Keratinocyte (primary cell): ENCODE results near the gene SCAP. TPM values are rescaled to one million over a fixed set of nuclear protein-coding genes. Genes with fewer than 3 reads are reported as not detected.

Experiments used
- DNase-seq: peaks from one replicate; pipeline ENCODE4 v3.0.0-alpha.2; 2011; ENCODE audit warnings: low read depth, missing footprints, low spot score
- FAIRE-seq: peaks from 2 replicates; lab custom pipeline; 2011; peaks lifted over from hg19 to GRCh38; lab: Jason Lieb, UNC
- H2AFZ ChIP-seq: 2 replicates; pipeline ENCODE4 v1.6.0; 2012; ENCODE audit warnings: low read length, control low read depth, inconsistent platforms; ENCODE audit not compliant: control insufficient read depth
- H3K27ac ChIP-seq: 2 replicates; pipeline ENCODE4 v1.5.1; 2011; ENCODE audit warnings: low read length; ENCODE audit not compliant: control insufficient read depth, insufficient read depth
- H3K27me3 ChIP-seq: 3 replicates; pipeline ENCODE4 v1.6.0; 2011; ENCODE audit warnings: low read length; ENCODE audit not compliant: control insufficient read depth, insufficient read depth; ENCODE audit errors: extremely low read depth
- H3K36me3 ChIP-seq, 2 experiments: 2 replicates in 1 of 2; 3 replicates in 1 of 2; pipeline ENCODE4 v1.5.1; 2011; ENCODE audit warnings: low read length in 2 of 2, mild to moderate bottlenecking in 1 of 2; ENCODE audit not compliant: control insufficient read depth in 2 of 2, insufficient read depth in 2 of 2; ENCODE audit errors: extremely low read depth in 1 of 2
- H3K4me1 ChIP-seq: 3 replicates; pipeline ENCODE4 v1.5.1; 2011; ENCODE audit warnings: low read length; ENCODE audit not compliant: control insufficient read depth, insufficient read depth; ENCODE audit errors: extremely low read depth
- H3K4me2 ChIP-seq: 3 replicates; pipeline ENCODE4 v1.6.0; 2011; ENCODE audit warnings: low read depth, low read length; ENCODE audit not compliant: control insufficient read depth, insufficient read depth; ENCODE audit errors: extremely low read depth
- H3K4me3 ChIP-seq, 3 experiments: fragments of 200-600 bp in 1 of 3; sonication (generic) in 1 of 3; 2 replicates in 2 of 3; 3 replicates in 1 of 3; pipeline ENCODE4 v1.5.1; 2011 to 2016; ENCODE audit warnings: low read length in 3 of 3, mild to moderate bottlenecking in 3 of 3, control low read depth in 2 of 3, inconsistent platforms in 1 of 3, low read depth in 1 of 3, mixed read lengths in 1 of 3, mixed run types in 1 of 3, moderate library complexity in 1 of 3; ENCODE audit not compliant: control insufficient read depth in 2 of 3, insufficient read depth in 2 of 3; ENCODE audit errors: extremely low read depth in 1 of 3
- H3K79me2 ChIP-seq: 2 replicates; pipeline ENCODE4 v1.6.0; 2012; ENCODE audit warnings: low read length; ENCODE audit not compliant: control insufficient read depth, insufficient read depth
- H3K9ac ChIP-seq: 3 replicates; pipeline ENCODE4 v1.6.0; 2011; ENCODE audit warnings: low read length; ENCODE audit not compliant: control insufficient read depth, insufficient read depth; ENCODE audit errors: extremely low read depth
- H3K9me1 ChIP-seq: 3 replicates; pipeline ENCODE4 v1.6.0; 2011; ENCODE audit warnings: low read length; ENCODE audit not compliant: control insufficient read depth, insufficient read depth; ENCODE audit errors: extremely low read depth
- H3K9me3 ChIP-seq: 2 replicates; pipeline ENCODE4 v1.5.1; 2012; ENCODE audit warnings: low read depth, low read length; ENCODE audit not compliant: control insufficient read depth
- H4K20me1 ChIP-seq: 3 replicates; pipeline ENCODE4 v1.6.0; 2011; ENCODE audit warnings: low read length; ENCODE audit not compliant: control insufficient read depth, insufficient read depth; ENCODE audit errors: extremely low read depth
- EZH2 ChIP-seq: IDR thresholded peaks from one replicate; pipeline ENCODE4 v1.6.1; 2012; ENCODE audit warnings: inconsistent platforms, mild to moderate bottlenecking, low read length, moderate library complexity
- dilution Hi-C: fragments of 300-500 bp; cut with MboI; formaldehyde crosslinking; loops from one replicate; pipeline ENCODE4 v1.7.0; 2020; ENCODE audit warnings: low sequenced_read_pairs; ENCODE audit not compliant: extremely low pct_ligation_motif_present
- polyA plus RNA-seq, 5 experiments: library from polyadenylated mRNA; depleted of rRNA in 3 of 5; stranded (reverse) in 3 of 5; stranded (forward) in 1 of 5; unstranded in 1 of 5; fragments of >200 nt; gene quantifications; 1 replicate in 1 of 5; 2 replicates in 3 of 5; 3 replicates in 1 of 5; pipeline versions ENCODE4 v1.2.1 to v1.2.3, GENCODE V29; 2011 to 2012; ENCODE audit warnings: missing spikeins in 2 of 5, low read depth in 1 of 5, low replicate concordance in 1 of 5
- TF ChIP-seq, protein P1 (sequence below), 3 experiments: IDR thresholded peaks in 1 of 3; conservative IDR thresholded peaks in 1 of 3; optimal IDR thresholded peaks in 1 of 3; 2 replicates in 2 of 3; 3 replicates in 1 of 3; pipeline versions ENCODE3 to v1.5.1; 2011; ENCODE audit warnings: low read length in 3 of 3, mild to moderate bottlenecking in 3 of 3, moderate library complexity in 2 of 3, control low read depth in 1 of 3, inconsistent platforms in 1 of 3; ENCODE audit not compliant: insufficient read depth in 2 of 3; ENCODE audit errors: extremely low read depth in 1 of 3

SCAP gene
- polyA plus RNA-seq, 1 donor (not counting 4 experiments of a cell fraction or from before 2014, with no cell fraction given), result 17.7 TPM

DNA sequence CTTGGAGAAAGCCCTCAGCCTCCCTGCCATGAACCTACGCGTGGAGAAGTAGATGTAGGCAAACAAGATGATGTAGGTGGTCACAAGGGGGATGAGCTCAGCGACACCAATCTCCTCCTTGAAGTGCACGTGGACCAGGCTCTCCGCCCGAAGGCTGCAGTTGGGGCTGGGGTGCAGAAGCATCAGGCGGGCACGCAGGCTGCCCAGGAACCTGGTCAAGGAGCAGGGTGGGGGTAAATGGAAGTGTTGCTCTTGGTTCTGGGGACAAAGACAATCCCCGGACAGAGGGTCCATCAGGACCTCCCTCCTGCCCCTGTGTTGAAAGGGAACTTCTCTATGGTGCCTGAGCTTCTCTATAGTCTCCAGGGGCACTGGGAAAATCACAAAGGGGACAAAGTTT lies 49.8 kb downstream of the SCAP start:
- dilution Hi-C loops, result no loop called here

DNA sequence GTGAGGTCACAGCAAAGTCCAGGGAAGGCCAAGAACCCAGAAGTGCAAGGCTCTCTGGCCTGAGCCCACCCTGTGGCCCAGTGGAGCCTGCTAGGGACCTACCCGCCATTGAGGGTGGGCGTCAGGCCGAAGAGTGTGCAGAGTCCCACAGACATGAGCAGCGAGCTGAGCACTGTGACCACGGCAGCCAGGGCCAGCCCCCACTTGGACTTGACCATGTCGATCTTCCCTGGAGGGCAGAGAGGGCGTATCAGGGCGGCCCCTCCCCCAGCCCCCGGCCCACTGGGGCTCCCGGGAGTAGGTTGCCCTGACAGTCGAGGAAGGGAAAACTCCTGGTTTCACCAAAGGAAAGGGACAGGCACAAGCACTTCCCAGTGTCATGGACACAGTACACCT lies 50.4 kb downstream of the SCAP start:
- no peaks in the 10 kb centered on the region for H3K27me3 ChIP-seq
- no peak overlapping the region for H2AFZ ChIP-seq
- H3K79me2 ChIP-seq, result no peaks in the 10 kb centered on the region
- no peak overlapping the region for H3K4me3 ChIP-seq
- DNase-seq (no peak), FAIRE-seq (no peak)
- H3K4me2 ChIP-seq, result no peak overlapping the region
- H3K4me1 ChIP-seq, result no peaks in the 10 kb centered on the region
- no peaks in the 10 kb centered on the region for H3K9me3 ChIP-seq
- H3K27ac ChIP-seq, result no peak overlapping the region
- no peaks in the 10 kb centered on the region for H3K9me1 ChIP-seq
- dilution Hi-C loops, result no loop called here
- TF ChIP-seq, protein P1, sequence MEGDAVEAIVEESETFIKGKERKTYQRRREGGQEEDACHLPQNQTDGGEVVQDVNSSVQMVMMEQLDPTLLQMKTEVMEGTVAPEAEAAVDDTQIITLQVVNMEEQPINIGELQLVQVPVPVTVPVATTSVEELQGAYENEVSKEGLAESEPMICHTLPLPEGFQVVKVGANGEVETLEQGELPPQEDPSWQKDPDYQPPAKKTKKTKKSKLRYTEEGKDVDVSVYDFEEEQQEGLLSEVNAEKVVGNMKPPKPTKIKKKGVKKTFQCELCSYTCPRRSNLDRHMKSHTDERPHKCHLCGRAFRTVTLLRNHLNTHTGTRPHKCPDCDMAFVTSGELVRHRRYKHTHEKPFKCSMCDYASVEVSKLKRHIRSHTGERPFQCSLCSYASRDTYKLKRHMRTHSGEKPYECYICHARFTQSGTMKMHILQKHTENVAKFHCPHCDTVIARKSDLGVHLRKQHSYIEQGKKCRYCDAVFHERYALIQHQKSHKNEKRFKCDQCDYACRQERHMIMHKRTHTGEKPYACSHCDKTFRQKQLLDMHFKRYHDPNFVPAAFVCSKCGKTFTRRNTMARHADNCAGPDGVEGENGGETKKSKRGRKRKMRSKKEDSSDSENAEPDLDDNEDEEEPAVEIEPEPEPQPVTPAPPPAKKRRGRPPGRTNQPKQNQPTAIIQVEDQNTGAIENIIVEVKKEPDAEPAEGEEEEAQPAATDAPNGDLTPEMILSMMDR (optimal IDR thresholded peaks at IDR 0.05 in 1 of 3, IDR thresholded peaks at IDR 0.05 in 1 of 3, conservative IDR thresholded peaks at IDR 0.05 in 1 of 3; ENCODE audit: extremely low read depth in 1 of 3, insufficient read depth in 2 of 3, low read length in 3 of 3), result no peak
- no peak for TF ChIP-seq EZH2
- H4K20me1 ChIP-seq, result peaks cover 2% of the 10 kb centered on the region
- no peak overlapping the region for H3K9ac ChIP-seq
- H3K36me3 ChIP-seq, result peaks cover 28 to 29% of the 10 kb centered on the region in 2 experiments

More for the DNA sequence above, 49.8 kb downstream of the SCAP start:
- FAIRE-seq (no peak), DNase-seq (no peak)
- TF ChIP-seq, protein P1 (optimal IDR thresholded peaks at IDR 0.05 in 1 of 3, IDR thresholded peaks at IDR 0.05 in 1 of 3, conservative IDR thresholded peaks at IDR 0.05 in 1 of 3; ENCODE audit: extremely low read depth in 1 of 3, insufficient read depth in 2 of 3, low read length in 3 of 3), result no peak
- no peak for TF ChIP-seq EZH2
- Histone ChIP-seq H4K20me1 (no peaks in the 10 kb centered on the region), H3K9me1 (no peaks in the 10 kb centered on the region), H3K36me3 (peaks cover 27 to 29% of the 10 kb centered on the region in 2 experiments), H3K4me3 (no peak overlapping the region), H3K4me2 (no peak overlapping the region), H2AFZ (no peak overlapping the region), H3K27ac (no peak overlapping the region), H3K27me3 (no peaks in the 10 kb centered on the region), H3K9me3 (no peaks in the 10 kb centered on the region), H3K9ac (no peak overlapping the region), H3K4me1 (no peaks in the 10 kb centered on the region), H3K79me2 (no peaks in the 10 kb centered on the region)
